Right lobe of liver (tissue), 6 donors: ENCODE measurements around the gene PPM1A. TPM values are rescaled to one million over a fixed set of nuclear protein-coding genes. Genes with fewer than 3 reads are reported as not detected.
A peak's percentile ranks its signal among the peaks of the same experiment; 100 is the strongest.

Experiments
- ATAC-seq, 4 donors: fragments of 200-7000 bp; cut with Tn5 transposase; one replicate each; pipeline ENCODE4 v1.9.1; 2020; ENCODE audit warnings: mild to moderate bottlenecking in 4 of 4, moderate library complexity in 4 of 4
- DNase-seq, 3 donors: peaks; one replicate each; pipeline ENCODE4 v3.0.0-alpha.2; 2020
- H3K27ac ChIP-seq, 3 donors: fragments of 200-600 bp; one replicate each; pipeline ENCODE4 v1.8.0; 2022
- H3K27me3 ChIP-seq, 2 donors: fragments of 200-600 bp; one replicate each; pipeline ENCODE4 v1.8.0; 2022
- H3K36me3 ChIP-seq, 4 donors: fragments of 200-600 bp; sonication (generic) in 1 of 4; one replicate each; pipeline versions ENCODE4 v1.5.1 to v1.8.0; 2017 to 2022; ENCODE audit warnings: control low read depth in 1 of 4
- H3K4me1 ChIP-seq, 4 donors: fragments of 200-600 bp; sonication (generic) in 1 of 4; one replicate each; pipeline versions ENCODE4 v1.5.1 to v1.8.0; 2017 to 2022; ENCODE audit warnings: control low read depth in 1 of 4
- H3K4me3 ChIP-seq, 3 donors: fragments of 200-600 bp; one replicate each; pipeline ENCODE4 v1.8.0; 2022
- H3K9me3 ChIP-seq, 4 donors: fragments of 200-600 bp; sonication (generic) in 1 of 4; one replicate each; pipeline versions ENCODE4 v1.5.1 to v1.8.0; 2017 to 2022; ENCODE audit warnings: control low read depth in 1 of 4
- POLR2A ChIP-seq: fragments of 450-650 bp; IDR thresholded peaks from one replicate; pipeline ENCODE4 v1.6.1; 2017; ENCODE audit warnings: antibody characterized with exemption, mild to moderate bottlenecking
- WGBS: methylation state at CpG from one replicate; pipeline ENCODE4 v1.1.6; 2018; ENCODE audit warnings: low coverage, low lambda C conversion rate; ENCODE audit not compliant: insufficient coverage; ENCODE audit errors: missing lambda C conversion rate; 5-methylcytosine and 5-hydroxymethylcytosine counted together
- intact Hi-C, 2 donors: fragments of 100-400 bp; cut with DNase I; formaldehyde crosslinking; loops; one replicate each; pipeline versions ENCODE4 v1.11.2 to v1.14.1; 2022
- total RNA-seq, 6 experiments: library from RNA; depleted of rRNA in 2 of 6; stranded (reverse); fragments of >200 nt in 2 of 6; fragmentation: NEBNext Ultra II Directional in 3 of 6; extraction: Animal tissue kit (Norgen Biotek cat#: 25700) in 3 of 6; gene quantifications; one replicate each; pipeline versions ENCODE4 v1.1.0 to v1.2.4, GENCODE V29; 2016 to 2023
- TF ChIP-seq, protein P1 (sequence below), 4 donors: fragments of 200-600 bp in 3 of 4; fragments of 450-650 bp in 1 of 4; IDR thresholded peaks; one replicate each; pipeline versions ENCODE4 v1.5.1 to v1.8.0; 2016 to 2022; ENCODE audit warnings: antibody characterized with exemption in 4 of 4, mild to moderate bottlenecking in 2 of 4
- donor health status: DM: no; HTN: yes; CAD: no.
- donor health status: DM: no; HTN: no; CAD: no.
- donor health status: DM: no; HTN: no; CAD: no.
- donor health status: DM: no; HTN: yes; CAD: no.
- donor health status: DM: no; HTN: yes; CAD: no.

PPM1A gene
- total RNA-seq, 6 experiments from 2014 or later, result 32.6 to 54.7 (median 39.4) TPM

DNA sequence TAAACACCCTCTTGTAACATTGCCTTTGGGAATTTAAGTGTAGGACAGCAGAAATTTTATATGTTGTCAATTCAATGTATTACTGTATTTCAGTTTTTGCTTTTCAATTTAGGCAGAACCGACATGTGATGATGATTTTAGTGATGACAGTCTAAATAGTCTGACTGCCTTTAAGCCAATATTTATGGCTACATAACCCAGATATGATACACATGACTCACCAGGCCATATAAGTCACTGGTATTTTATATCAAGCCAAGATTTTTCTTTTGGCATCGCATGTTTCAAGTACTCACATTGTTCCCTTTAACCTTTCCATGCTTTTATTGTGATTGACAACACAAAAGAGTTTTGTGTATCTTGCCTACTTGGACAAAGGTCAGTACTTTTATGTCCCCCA is 13.6 kb upstream of the PPM1A start:
- H3K27me3 ChIP-seq, result no peaks in the 10 kb centered on the region
- intact Hi-C loops, result no loop called here
- H3K9me3 ChIP-seq, result no peaks in the 10 kb centered on the region
- H3K4me1 ChIP-seq, result no peaks in the 10 kb centered on the region
- no peak overlapping the region for H3K27ac ChIP-seq
- no peaks in the 10 kb centered on the region for H3K36me3 ChIP-seq
- TF ChIP-seq, protein P1, sequence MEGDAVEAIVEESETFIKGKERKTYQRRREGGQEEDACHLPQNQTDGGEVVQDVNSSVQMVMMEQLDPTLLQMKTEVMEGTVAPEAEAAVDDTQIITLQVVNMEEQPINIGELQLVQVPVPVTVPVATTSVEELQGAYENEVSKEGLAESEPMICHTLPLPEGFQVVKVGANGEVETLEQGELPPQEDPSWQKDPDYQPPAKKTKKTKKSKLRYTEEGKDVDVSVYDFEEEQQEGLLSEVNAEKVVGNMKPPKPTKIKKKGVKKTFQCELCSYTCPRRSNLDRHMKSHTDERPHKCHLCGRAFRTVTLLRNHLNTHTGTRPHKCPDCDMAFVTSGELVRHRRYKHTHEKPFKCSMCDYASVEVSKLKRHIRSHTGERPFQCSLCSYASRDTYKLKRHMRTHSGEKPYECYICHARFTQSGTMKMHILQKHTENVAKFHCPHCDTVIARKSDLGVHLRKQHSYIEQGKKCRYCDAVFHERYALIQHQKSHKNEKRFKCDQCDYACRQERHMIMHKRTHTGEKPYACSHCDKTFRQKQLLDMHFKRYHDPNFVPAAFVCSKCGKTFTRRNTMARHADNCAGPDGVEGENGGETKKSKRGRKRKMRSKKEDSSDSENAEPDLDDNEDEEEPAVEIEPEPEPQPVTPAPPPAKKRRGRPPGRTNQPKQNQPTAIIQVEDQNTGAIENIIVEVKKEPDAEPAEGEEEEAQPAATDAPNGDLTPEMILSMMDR (IDR thresholded peaks at IDR 0.05), result no peak
- no peak for TF ChIP-seq POLR2A
- ATAC-seq, result no peak
- 79% methylated on average over 2 of the region's 2 CpGs for WGBS
- no peak for DNase-seq
- no peak overlapping the region for H3K4me3 ChIP-seq

DNA sequence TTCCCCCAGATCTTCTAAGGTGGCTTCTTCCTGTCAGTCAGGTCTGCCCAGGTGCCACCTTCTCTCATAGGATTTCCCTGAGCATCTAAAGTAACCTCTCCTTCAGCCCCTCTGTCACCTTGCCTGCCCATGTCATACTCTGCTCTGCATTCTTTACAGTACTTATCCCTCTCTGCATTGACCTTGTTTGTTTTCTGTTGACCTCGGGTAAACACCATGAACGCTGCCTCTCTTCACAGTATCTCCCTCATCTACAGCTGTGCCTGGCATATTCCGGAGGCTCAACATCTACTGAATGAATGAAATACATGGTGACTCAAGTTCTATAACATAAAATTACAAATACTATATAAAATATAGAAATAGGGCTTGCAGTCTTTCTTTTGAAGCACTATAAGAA is 10.1 kb upstream of the PPM1A start:
- WGBS, result 46% methylated on average over 3 of the region's 3 CpGs
- intact Hi-C loops, result no loop called here
- no peak for ATAC-seq
- DNase-seq, result no peak
- Histone ChIP-seq H3K27me3 (no peaks in the 10 kb centered on the region), H3K36me3 (no peaks in the 10 kb centered on the region), H3K4me1 (no peaks in the 10 kb centered on the region), H3K9me3 (no peaks in the 10 kb centered on the region), H3K27ac (no peak overlapping the region), H3K4me3 (no peak overlapping the region)
- TF ChIP-seq, protein P1 (IDR thresholded peaks at IDR 0.05), result no peak
- TF ChIP-seq POLR2A, result no peak

DNA sequence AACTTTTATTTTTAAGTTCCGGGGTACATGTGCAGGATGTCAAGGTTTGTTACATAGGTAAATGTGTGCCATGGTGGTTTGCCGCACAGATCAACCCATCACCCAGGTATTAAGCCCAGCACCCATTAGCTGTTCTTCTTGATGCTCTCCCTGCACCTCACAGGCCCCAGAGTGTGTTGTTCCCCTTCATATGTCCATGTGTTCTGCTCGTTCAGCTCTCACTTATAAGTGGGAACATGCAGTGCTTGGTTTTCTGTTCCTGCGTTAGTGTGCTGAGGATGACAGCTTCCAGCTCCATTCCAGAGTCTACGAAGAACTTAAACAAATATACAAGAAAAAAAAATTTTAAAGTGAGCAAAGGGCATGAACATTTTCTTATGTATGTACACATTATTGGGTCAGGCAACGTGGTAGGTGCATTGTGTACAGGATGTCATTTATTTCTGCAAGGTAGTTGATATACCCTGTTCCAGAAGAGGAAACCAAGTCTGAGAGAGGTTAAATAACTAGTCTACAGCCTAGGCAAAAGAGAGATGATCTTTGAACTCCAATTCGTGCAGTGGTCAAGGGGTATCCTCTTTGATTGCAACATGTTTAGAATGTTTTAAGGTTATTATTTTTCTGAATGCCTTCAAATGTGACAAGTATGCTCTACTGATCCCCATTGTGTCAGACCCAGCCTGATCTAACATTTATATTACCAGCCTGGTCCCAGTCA is 8.7 kb upstream of the PPM1A start:
- no peaks in the 10 kb centered on the region for H3K27me3 ChIP-seq
- H3K9me3 ChIP-seq, result no peaks in the 10 kb centered on the region
- DNase-seq, result no peak
- no peak overlapping the region for H3K4me3 ChIP-seq
- 65% methylated on average over 7 of the region's 7 CpGs for WGBS
- H3K27ac ChIP-seq, result no peak overlapping the region
- no peak for TF ChIP-seq POLR2A
- TF ChIP-seq, protein P1 (IDR thresholded peaks at IDR 0.05), result no peak
- H3K36me3 ChIP-seq, result no peaks in the 10 kb centered on the region
- peak in 1 of 4 donors; percentile 18 for ATAC-seq
- no peaks in the 10 kb centered on the region for H3K4me1 ChIP-seq
- intact Hi-C loops, result no loop called here

DNA sequence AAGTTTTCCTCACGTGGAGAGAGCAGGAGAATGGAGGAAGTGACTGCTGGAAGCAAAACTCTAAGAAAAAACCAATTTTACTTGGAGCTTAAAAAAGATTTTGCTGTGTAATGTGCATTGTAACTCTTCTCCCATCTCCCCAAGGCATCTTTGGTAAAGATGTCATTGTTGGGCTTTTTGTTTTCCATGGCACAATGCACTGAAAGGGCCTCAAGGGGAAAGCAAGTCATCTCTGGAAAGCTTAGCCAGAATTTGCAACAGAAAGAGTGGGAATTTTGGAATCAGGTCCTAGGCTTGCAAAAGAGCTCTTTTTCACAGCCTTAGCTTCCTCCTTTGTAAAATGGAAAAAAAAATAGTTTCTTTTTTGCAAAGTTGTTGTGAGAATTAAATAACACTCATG is 7.9 kb upstream of the PPM1A start:
- H3K4me1 ChIP-seq, result no peaks in the 10 kb centered on the region
- no peak overlapping the region for H3K27ac ChIP-seq
- H3K4me3 ChIP-seq, result no peak overlapping the region
- ATAC-seq, result no peak
- TF ChIP-seq, protein P1 (IDR thresholded peaks at IDR 0.05), result no peak
- no peak for TF ChIP-seq POLR2A
- intact Hi-C loops, result no loop called here
- H3K36me3 ChIP-seq, result no peaks in the 10 kb centered on the region
- DNase-seq, result no peak
- H3K9me3 ChIP-seq, result no peaks in the 10 kb centered on the region
- H3K27me3 ChIP-seq, result no peaks in the 10 kb centered on the region
- WGBS, result 63% methylated on average over 1 of the region's 1 CpG
